Esophagus squamous epithelium (tissue), 4 donors: ENCODE data around the gene CEP85L.
A peak's percentile ranks its signal among the peaks of the same experiment; 100 is the strongest.

Source experiments
- POLR2A ChIP-seq, 4 donors: fragments of 450-650 bp; IDR thresholded peaks; one replicate each; pipeline ENCODE4 v1.6.1; 2017; ENCODE audit warnings: antibody characterized with exemption in 4 of 4, mild to moderate bottlenecking in 4 of 4, moderate library complexity in 3 of 4
- TF ChIP-seq, protein P1 (sequence below), 6 experiments: fragments of 450-650 bp in 4 of 6; fragments of 200-600 bp in 2 of 6; sonication (generic) in 2 of 6; IDR thresholded peaks; one replicate each; pipeline ENCODE4 v1.5.1; 2016 to 2019; ENCODE audit warnings: antibody characterized with exemption in 6 of 6, mild to moderate bottlenecking in 4 of 6, moderate library complexity in 4 of 6

DNA sequence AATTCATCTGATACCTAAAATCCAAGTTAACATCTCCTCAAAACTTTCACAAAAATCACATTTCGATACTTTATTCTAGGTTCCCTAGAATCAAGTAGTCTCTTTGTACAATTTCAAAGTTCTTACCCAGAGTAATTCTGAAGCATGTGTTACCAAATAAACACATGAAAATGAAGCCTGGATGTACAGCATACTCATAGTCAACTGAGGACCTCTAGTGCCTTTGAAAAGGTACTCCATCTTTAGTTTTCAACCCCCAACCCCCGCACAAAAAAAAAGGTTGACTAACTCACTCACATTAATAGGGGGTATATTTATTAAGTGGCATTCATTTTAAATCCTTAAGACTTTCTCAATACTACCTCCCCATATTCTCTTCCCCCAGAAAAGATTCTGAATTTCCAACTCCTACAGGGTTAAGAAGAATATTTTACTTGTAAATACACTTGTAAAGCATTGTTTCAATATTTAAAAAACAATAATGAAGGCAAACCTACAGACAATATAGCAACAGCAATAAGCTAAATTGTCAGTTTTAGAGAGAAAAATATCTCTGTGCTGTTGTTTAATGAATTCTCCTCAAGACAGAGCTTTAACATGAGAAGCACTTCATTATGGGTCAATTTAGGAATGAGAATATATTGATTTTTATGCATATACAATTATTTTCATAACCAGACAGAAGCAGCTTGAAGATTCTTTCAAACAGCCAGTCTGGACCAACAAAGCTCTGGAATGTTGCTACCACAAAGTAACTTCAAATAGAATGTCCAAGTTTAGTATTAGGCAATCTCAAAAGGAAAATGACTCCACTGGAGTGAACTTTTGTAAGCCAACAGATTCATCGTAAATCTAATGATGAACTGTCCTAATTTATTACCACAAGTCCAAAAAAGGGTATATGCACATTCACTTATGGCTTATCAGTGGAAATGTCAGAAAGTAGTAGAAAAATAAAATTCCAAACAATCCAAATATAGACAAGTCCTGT lies 100.0 kb downstream of the CEP85L start:
- TF ChIP-seq, protein P1, sequence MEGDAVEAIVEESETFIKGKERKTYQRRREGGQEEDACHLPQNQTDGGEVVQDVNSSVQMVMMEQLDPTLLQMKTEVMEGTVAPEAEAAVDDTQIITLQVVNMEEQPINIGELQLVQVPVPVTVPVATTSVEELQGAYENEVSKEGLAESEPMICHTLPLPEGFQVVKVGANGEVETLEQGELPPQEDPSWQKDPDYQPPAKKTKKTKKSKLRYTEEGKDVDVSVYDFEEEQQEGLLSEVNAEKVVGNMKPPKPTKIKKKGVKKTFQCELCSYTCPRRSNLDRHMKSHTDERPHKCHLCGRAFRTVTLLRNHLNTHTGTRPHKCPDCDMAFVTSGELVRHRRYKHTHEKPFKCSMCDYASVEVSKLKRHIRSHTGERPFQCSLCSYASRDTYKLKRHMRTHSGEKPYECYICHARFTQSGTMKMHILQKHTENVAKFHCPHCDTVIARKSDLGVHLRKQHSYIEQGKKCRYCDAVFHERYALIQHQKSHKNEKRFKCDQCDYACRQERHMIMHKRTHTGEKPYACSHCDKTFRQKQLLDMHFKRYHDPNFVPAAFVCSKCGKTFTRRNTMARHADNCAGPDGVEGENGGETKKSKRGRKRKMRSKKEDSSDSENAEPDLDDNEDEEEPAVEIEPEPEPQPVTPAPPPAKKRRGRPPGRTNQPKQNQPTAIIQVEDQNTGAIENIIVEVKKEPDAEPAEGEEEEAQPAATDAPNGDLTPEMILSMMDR (IDR thresholded peaks at IDR 0.05) = peak in 5 of 6 experiments; percentile 29 to 48 (median 37)
- no peak for TF ChIP-seq POLR2A (IDR thresholded peaks at IDR 0.05)
